ENCODE results near the gene SHC2.
"Not testable (repeated sequence)": the region's sequence is repeated elsewhere in the genome, so short reads cannot be mapped to it uniquely, and the experiment has no call there.

The SHC2 gene

GRCh38 chr19:493391-494170 is 32.7 kb upstream of the SHC2 start:
- in situ Hi-C loops (cut with HindIII; ENCODE audit: low sequenced_read_pairs), result no loop called here

DNA sequence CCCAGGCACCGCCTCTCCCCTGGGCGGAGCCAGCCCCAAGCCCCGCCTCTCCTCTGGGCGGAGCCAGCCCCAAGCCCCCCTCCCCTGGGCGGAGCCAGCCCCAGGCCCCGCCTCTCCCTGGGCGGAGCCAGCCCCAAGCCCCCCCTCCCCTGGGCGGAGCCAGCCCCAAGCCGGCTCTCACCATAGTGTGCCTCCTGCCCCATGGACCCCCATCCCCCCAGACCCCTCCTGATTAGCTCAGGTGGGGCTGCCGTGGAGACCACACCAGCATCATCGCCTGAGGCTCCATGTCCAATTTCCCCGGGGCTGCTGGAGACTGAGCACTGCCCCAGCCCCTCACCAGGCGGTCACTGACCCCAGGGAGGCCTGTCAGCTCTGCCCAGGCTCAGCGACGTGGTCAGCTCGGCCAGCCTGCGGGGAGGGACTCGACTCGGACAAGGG is 31.3 kb upstream of the SHC2 start:
- in situ Hi-C loops (cut with HindIII; ENCODE audit: low sequenced_read_pairs), result no loop called here

- in situ Hi-C loops (cut with HindIII; ENCODE audit: low sequenced_read_pairs), result no loop called here
Observed at GRCh38 chr19:491146-491741, 30.4 kb upstream of the SHC2 start.

DNA sequence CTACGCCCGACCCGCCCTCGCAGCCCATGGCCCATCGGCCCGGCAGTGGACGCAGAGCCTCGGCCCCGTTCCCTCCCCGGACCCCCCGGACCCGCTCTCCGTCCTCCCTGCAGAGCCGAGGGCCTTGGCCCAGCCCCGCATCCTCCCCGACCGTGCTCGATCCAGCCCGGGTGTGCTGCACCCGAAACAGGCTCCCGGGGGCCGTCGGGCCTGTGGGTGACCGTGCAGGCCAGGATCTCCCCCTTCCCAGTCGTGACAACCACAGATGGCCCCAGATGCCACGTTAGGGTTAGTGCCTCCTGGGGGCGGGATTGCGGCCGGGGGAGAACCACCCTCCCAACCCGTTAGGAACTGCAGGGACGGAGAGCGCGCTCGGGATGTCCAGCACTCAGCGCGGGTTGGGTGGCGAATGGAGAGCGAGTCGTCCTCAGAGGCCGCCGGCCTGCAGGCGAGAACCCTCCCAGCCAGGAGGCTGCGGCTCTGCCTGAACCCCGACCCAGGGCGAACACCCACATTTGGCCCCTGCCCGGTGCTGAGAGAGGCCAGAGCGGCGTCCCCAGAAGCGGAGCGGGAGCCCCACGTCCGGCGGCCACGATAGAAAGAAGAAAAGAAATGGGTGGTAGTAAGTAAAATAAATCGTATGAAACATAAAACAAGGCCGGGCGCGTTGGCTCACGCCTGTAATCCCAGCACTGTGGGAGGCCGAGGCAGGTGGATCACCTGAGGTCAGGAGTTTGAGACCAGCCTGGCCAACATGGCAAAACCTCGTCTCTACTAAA is 28.8 kb upstream of the SHC2 start:
- in situ Hi-C loops (cut with HindIII; ENCODE audit: low sequenced_read_pairs), result no loop called here

DNA sequence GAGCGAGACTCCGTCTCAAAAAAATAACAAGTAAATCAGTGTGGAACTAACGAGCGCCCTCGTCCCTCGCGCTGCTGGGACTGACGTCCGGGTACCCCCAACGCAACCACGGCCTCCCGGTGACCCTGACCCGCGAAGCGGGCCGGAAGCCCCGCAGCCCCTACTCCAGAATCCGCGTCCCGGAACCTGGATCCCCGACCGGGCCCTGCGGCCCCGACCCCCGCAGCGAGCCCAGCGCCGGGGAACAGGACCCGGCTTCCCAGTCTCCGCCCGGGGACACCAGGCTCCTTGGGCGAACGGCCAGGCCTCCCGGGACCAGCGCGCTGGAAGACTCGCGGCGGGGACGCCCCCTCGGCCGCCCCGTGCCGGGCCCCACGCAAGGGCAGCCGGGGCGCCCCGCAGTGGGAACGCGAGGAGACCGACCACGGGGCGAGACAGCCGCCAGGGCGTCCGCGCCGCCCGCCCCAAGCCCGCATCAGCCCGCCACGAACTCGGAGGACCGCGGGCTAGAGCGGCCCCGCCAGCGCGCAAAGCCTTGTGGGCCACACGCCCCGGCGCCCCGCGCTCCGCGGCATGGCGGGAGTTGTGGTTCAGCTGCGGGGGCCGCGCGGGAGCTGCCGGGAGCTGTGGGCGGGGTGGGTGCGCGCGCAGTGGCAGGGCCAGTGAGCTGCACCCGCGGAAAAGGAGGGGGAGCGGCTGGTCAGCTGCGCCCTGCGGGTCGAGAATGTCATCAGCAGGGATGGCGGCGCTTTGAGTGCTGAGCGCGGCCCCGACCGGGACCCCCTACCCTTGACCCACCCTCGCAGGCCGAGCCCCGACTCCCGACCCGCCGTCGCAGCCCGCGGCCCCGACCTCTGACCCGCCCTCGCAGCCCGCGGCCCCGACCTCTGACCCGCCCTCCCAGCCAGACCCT is 27.9 kb upstream of the SHC2 start:
- in situ Hi-C loops (cut with HindIII; ENCODE audit: low sequenced_read_pairs), result no loop called here

DNA sequence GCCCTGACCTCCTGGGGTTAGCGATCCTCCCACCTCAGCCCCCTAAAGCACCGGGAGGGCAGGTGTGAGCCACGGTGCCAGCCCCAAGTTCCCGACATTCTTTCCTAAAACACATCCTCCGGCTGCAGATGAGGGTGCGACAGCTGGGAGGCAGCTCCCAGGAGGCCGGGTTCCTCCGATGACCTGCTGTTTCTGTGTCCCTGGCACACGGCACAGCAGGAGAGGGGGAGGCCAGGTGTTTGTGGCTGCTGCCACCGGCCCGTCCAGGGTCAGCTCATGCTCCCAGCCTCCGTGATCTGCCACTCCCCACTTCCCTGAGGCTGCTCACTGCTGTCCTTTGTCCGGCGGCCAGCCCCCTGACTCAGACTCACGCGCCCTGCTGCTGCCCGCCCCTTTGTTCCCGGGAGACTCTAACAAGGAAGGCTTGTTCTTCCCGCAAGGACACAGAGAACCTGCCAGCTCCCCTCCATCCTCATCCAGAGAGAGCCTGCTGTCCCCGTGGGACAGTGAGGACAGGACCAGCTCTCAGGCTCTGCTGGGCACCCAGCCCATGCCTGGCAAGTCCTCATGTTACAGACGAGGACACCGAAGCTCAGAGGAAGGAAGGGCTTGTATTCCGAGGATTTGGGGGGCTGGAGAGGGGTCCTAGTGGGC is 24.9 kb upstream of the SHC2 start:
- in situ Hi-C loops (cut with HindIII; ENCODE audit: low sequenced_read_pairs), result no loop called here

GRCh38 chr19:485077-485476 is 24.2 kb upstream of the SHC2 start:
- in situ Hi-C loops (cut with HindIII; ENCODE audit: low sequenced_read_pairs), result no loop called here

- in situ Hi-C loops (cut with HindIII; ENCODE audit: low sequenced_read_pairs), result no loop called here
Observed at GRCh38 chr19:484494-484893, 23.7 kb upstream of the SHC2 start.

GRCh38 chr19:483332-484072 is 22.7 kb upstream of the SHC2 start:
- in situ Hi-C loops (cut with HindIII; ENCODE audit: low sequenced_read_pairs), result no loop called here

- in situ Hi-C loops (cut with HindIII; ENCODE audit: low sequenced_read_pairs), result no loop called here
Observed at GRCh38 chr19:482186-483041, 21.6 kb upstream of the SHC2 start.

- in situ Hi-C loops (cut with HindIII; ENCODE audit: low sequenced_read_pairs), result not testable (repeated sequence)
Observed at GRCh38 chr19:481100-481499, 20.3 kb upstream of the SHC2 start.

DNA sequence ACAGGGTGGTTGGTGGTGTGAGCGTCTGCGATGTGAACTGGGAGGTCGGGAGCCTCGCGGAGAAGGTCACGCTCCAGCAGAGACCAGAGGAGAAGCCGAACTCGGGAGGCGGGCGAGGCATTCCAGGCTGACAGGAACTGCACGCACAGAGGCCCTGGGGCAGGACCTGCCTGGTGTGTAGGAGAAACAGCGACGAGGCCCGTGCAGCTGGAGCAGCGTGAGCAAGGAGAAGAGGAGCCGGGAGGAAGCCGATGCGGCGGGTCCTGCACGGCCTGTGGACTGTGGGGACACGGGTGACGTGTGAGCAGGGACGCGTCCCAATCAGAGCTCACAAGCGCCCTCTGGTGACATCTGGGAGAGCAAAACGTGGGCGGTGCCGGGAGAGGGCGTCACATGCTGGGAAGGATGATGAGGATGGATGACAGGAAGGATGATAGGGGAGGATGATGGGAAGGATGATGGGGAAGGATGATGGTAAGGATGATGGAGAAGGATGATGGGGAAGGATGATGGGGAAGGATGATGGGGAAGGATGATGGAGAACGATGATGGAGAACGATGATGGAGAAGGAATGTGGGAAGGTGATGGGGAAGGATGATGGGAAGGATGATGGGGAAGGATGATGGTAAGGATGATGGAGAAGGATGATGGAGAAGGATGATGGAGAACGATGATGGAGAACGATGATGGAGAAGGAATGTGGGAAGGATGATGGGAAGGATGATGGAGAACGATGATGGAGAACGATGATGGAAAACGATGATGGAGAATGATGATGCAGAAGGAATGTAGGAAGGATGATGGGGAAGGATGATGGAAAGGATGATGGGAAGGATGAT is 19.4 kb upstream of the SHC2 start:
- in situ Hi-C loops (cut with HindIII; ENCODE audit: low sequenced_read_pairs), result no loop called here

- in situ Hi-C loops (cut with HindIII; ENCODE audit: low sequenced_read_pairs), result no loop called here
Observed at GRCh38 chr19:478976-479375, 18.1 kb upstream of the SHC2 start.

DNA sequence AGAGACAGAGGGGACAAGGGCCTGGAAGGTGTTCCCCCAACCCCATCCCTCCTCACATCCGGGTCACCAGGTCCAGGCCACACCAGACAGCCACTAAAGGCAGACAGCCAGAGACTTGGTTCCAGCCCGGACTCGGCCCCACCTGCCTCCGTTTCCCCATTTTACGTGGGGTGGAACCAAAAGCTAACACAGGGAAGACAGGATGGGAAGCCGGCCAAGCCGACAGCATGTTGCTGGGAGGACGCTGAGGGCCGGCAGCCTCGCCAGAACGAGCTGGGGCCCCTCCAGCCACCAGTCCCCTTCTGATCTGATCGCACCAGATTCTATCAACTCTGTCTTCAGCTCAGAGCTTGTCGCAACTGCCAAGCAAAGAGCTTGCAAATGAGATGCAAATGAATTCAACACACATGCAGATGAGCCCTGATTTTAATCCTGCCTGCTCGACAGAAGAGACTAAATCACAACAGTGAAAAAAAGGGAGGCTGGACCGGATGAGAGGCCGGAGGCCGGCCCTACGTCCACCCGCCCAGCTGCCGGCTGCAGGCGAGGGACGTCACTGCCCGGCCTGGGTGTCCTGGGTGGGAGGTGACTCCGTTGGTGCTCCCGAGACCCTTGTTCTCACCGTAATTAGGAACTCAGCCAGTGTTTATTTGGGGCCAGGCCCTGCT is 17.5 kb upstream of the SHC2 start:
- in situ Hi-C loops (cut with HindIII; ENCODE audit: low sequenced_read_pairs), result no loop called here

- in situ Hi-C loops (cut with HindIII; ENCODE audit: low sequenced_read_pairs), result no loop called here
Observed at GRCh38 chr19:475360-475759, 14.5 kb upstream of the SHC2 start.

DNA sequence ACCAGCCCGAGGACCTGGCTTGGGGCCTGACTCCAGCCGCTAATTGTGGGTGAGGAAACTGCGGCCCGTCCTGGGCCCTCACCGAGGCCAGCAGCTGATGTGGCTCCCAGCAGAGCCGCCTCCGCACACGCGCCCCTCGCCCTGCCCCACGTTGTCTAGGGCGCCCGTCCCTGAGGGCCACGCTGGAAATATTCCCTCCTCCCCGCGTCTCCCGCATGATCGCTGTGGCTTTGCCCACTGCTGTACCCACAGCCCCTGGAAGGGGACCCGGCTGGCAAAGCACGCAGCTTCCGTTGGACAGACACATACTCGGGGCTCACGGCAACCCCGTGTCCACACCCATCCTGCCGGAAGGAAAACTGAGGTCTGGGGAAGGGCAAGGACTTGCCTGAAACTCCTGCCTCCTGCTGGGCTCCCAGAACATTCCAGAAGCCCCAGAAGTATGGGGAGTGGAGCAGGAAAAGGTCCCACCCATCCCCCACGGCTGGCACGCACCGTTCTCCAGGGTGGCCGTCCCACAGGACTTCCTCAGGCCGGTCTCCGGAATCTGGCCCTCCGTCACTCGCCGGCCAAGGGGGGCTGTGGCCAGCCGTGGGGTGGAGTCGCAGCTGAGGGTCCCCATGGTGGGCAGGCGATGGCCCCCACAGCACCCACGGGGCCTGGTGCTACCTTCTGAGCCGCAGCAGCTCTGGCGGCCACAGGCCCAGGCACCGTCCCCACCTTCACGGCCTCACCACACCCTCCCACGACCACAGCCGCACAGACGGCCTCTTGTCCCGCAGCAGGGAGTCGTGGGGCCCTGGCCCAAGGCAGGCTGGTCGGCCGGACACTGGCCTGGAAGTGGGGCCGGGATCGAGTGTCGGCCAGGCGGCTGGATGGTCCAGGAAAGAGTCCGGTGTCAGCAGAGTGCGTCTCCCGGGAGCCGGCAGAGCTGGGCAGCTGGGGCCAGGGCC is 13.6 kb upstream of the SHC2 start:
- in situ Hi-C loops (cut with HindIII; ENCODE audit: low sequenced_read_pairs), result no loop called here

Data from DLD1 (cell line).